HG03064 (cell line): ENCODE results near the gene ZNF438.
"Not testable (repeated sequence)": the region's sequence is repeated elsewhere in the genome, so short reads cannot be mapped to it uniquely, and the experiment has no call there.

Experiments
- ATAC-seq: cut with Tn5 transposase; IDR thresholded peaks from one replicate; pipeline ENCODE4 v1.9.1; 2021; ENCODE audit warnings: low read depth; ENCODE audit not compliant: unreplicated experiment

Gene ZNF438

GRCh38 chr10:30901487-30901886 is 130.2 kb downstream of the ZNF438 start:
- ATAC-seq, result not testable (repeated sequence)

- ATAC-seq, result no peak
These were observed 132.7 kb downstream of the ZNF438 start for GRCh38 chr10:30898964-30899363.

- no peak for ATAC-seq
These were observed 134.1 kb downstream of the ZNF438 start for GRCh38 chr10:30897547-30897946.

- no peak for ATAC-seq
These were observed 134.6 kb downstream of the ZNF438 start for GRCh38 chr10:30897048-30897447.

- no peak for ATAC-seq
These were observed 137.4 kb downstream of the ZNF438 start for GRCh38 chr10:30894221-30894620.

GRCh38 chr10:30893208-30893607 is 138.5 kb downstream of the ZNF438 start:
- ATAC-seq, result no peak

GRCh38 chr10:30887839-30888238 is 143.8 kb downstream of the ZNF438 start:
- no peak for ATAC-seq

GRCh38 chr10:30885423-30885822 is 146.2 kb downstream of the ZNF438 start:
- ATAC-seq, result no peak

- no peak for ATAC-seq
These were observed 147.9 kb downstream of the ZNF438 start for GRCh38 chr10:30883751-30884150.

- no peak for ATAC-seq
These were observed 148.5 kb downstream of the ZNF438 start for GRCh38 chr10:30883116-30883515.

GRCh38 chr10:30882281-30882680 is 149.4 kb downstream of the ZNF438 start:
- ATAC-seq, result no peak

GRCh38 chr10:30878920-30879319 is 152.7 kb downstream of the ZNF438 start:
- no peak for ATAC-seq

GRCh38 chr10:30877111-30877510 is 154.6 kb downstream of the ZNF438 start:
- ATAC-seq, result no peak

GRCh38 chr10:30873411-30873810 is 158.3 kb downstream of the ZNF438 start:
- ATAC-seq, result no peak

- ATAC-seq, result no peak
These were observed 160.8 kb downstream of the ZNF438 start for GRCh38 chr10:30870896-30871295.

- ATAC-seq, result no peak
These were observed 162.1 kb downstream of the ZNF438 start for GRCh38 chr10:30869566-30869965.

GRCh38 chr10:30868611-30869010 is 163.1 kb downstream of the ZNF438 start:
- ATAC-seq, result no peak

GRCh38 chr10:30866896-30867295 is 164.8 kb downstream of the ZNF438 start:
- no peak for ATAC-seq

GRCh38 chr10:30865141-30865926 is 166.3 kb downstream of the ZNF438 start:
- ATAC-seq, result no peak

GRCh38 chr10:30863516-30864210 is 168.0 kb downstream of the ZNF438 start:
- ATAC-seq, result no peak

- ATAC-seq, result no peak
These were observed 169.2 kb downstream of the ZNF438 start for GRCh38 chr10:30862486-30862885.

- ATAC-seq, result no peak
These were observed 169.7 kb downstream of the ZNF438 start for GRCh38 chr10:30861976-30862375.
